ENCODE results near the gene SPINT1.

Gene SPINT1

DNA sequence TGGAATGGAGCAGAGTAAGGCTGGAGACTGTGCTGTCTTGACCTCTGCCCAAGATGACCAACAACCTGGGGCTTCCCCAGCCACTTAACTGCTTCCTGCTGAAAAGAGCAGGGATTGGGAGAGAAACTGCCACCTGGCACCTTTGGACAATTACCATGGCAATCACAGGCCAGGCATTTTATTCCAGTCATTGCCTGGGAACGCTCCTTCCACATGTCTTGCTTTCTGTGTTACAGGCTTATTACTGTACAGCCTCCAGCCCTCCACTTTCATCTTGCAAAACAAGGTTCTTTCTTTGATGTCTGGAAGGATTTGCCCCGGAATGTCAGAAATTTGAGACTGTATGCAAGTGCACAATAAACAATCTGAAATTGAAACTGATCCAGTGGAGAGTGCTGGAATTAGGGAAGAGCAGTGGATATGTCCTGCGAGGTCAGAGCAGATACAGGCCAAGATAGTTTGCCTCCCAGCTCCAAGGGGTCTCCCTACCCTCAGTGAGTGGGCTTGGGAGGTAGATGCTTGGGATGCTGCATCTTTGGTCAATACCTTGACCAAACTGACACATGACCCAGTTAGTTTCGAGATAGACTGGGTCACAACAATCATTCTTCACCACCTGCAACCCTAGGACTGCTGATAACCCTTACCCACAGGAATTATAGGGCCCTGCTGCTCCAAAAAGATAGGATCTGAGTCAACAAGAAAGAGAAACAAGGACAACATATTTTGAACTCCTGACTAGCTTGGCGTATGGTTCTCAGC is 18.0 kb upstream of the SPINT1 start:
- H3K9ac ChIP-seq (ENCODE audit: insufficient read length): no peak overlapping the region
- no peaks in the 10 kb centered on the region for H3K36me3 ChIP-seq (ENCODE audit: insufficient read depth, low read length)
- DNase-seq (ENCODE audit: low read depth, low spot score): no peak
- TF ChIP-seq FOXP2 (optimal IDR thresholded peaks at IDR 0.05; ENCODE audit: control extremely low read depth, extremely low read length, insufficient read depth): no peak
- no peaks in the 10 kb centered on the region for H3K9me3 ChIP-seq (ENCODE audit: low read depth, low read length)
- no peak overlapping the region for H3K27ac ChIP-seq
- no peak overlapping the region for H3K4me3 ChIP-seq

DNA sequence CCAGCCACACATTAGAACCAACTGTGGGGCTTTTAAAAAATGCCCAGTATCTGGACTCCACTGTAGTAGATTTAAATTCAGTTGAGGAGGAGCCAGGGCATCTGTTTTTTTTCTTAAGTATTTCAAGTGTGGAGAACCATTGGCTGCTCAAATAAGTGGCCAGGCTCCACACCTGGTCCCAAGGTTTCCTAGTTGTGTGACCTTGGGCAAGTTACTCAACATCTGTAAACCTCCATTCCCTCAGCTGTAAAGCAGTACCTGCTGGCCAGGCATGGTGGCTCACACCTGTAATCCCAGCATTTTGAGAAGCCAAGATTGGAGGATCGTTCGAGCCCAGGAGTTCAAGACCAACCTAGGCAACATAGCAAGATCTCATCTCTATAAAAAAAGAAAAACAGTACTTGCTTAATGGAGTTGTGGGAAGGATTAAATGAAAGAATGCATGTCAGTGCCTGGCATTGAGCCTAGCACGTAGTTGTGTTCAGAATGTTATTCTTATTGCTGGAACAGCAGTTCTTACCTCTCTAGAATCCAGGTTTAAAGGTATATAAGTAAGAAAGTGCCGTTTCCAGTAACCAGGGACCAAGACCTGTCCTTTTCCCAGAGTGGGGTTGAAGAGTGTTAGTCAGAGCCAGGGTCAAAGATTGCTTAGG is 17.3 kb upstream of the SPINT1 start:
- no peak for DNase-seq (ENCODE audit: low read depth, low spot score)
- no peak overlapping the region for H3K27ac ChIP-seq
- no peak for TF ChIP-seq POLR2AphosphoS5 (IDR thresholded peaks at IDR 0.05; ENCODE audit: borderline replicate concordance, low read depth, low read length)
- no peak for TF ChIP-seq EZH2 (IDR thresholded peaks at IDR 0.05)
- no peaks in the 10 kb centered on the region for H3K36me3 ChIP-seq (ENCODE audit: insufficient read depth, low read length)
- H3K4me3 ChIP-seq: no peak overlapping the region
- H3K9ac ChIP-seq (ENCODE audit: insufficient read length): no peak overlapping the region
- H3K9me3 ChIP-seq (ENCODE audit: low read depth, low read length): no peaks in the 10 kb centered on the region

GRCh38 chr15:40828447-40829036 is 15.3 kb upstream of the SPINT1 start, which contains the start of gene PPP1R14D:
Gene PPP1R14D, minus strand, starts transcription at chr15:40828708. Its CDS starts 67 bp downstream, at chr15:40828641.
- H3K4me3 ChIP-seq: no peak within 1 kb of the TSS
- no peaks in the 10 kb centered on the region for H3K9me3 ChIP-seq (ENCODE audit: low read depth, low read length)
- no peak within 1 kb of the TSS for H3K27ac ChIP-seq
- TF ChIP-seq POLR2AphosphoS5 (IDR thresholded peaks at IDR 0.05; ENCODE audit: borderline replicate concordance, low read depth, low read length) (no peak), EZH2 (IDR thresholded peaks at IDR 0.05) (no peak), FOXP2 (optimal IDR thresholded peaks at IDR 0.05; ENCODE audit: control extremely low read depth, extremely low read length, insufficient read depth) (no peak)
- DNase-seq (ENCODE audit: low read depth, low spot score): no peak
- H3K9ac ChIP-seq (ENCODE audit: insufficient read length): no peak within 1 kb of the TSS
- H3K36me3 ChIP-seq (ENCODE audit: insufficient read depth, low read length): no peaks in the 10 kb centered on the region

DNA sequence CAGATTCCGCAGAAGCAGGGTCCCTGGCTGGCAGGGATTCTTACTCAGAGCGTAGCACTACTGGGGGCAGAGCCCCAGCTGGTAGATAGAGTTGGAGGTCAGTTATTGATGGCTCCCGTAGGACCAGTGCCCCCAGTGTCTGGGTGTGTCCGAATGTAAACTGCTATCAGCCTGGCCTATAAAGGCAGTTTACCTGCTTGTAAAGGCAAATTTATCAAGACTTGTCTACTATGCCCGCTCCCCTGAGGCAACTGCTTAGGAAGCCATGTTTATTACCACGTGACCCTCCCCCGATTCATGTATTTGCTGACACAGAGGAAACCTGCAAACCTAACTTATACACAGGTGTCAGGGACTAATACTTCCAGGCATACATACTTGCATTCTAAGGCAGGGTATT is 14.7 kb upstream of the SPINT1 start:
- no peaks in the 10 kb centered on the region for H3K9me3 ChIP-seq (ENCODE audit: low read depth, low read length)
- no peak for TF ChIP-seq POLR2AphosphoS5 (IDR thresholded peaks at IDR 0.05; ENCODE audit: borderline replicate concordance, low read depth, low read length)
- no peak for TF ChIP-seq EZH2 (IDR thresholded peaks at IDR 0.05)
- no peak for TF ChIP-seq FOXP2 (optimal IDR thresholded peaks at IDR 0.05; ENCODE audit: control extremely low read depth, extremely low read length, insufficient read depth)
- no peak for DNase-seq (ENCODE audit: low read depth, low spot score)
- no peak overlapping the region for H3K27ac ChIP-seq
- H3K4me3 ChIP-seq: no peak overlapping the region
- H3K9ac ChIP-seq (ENCODE audit: insufficient read length): no peak overlapping the region
- H3K36me3 ChIP-seq (ENCODE audit: insufficient read depth, low read length): no peaks in the 10 kb centered on the region

DNA sequence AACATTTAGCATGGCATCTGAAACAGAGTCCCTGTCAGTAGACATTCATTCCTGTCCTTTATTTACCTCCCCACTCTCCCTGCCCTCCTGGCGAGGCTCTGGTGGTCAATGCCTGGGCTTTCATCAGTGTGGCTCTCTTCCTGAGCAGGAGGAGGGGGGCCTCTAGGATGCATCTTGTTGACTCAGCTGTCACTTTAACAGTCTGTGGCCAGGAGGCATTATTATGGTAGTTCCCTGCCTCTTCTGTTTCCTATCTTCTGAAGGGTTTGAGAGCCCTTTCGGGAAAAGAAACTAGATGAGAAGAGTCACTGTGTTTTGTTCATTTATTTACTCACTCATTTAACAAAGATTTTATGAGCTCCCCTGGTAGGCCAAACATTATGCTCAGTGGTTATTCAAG is 13.0 kb upstream of the SPINT1 start:
- no peak for DNase-seq (ENCODE audit: low read depth, low spot score)
- H3K36me3 ChIP-seq (ENCODE audit: insufficient read depth, low read length): no peaks in the 10 kb centered on the region
- no peaks in the 10 kb centered on the region for H3K9me3 ChIP-seq (ENCODE audit: low read depth, low read length)
- H3K4me3 ChIP-seq: no peak overlapping the region
- no peak for TF ChIP-seq EZH2 (IDR thresholded peaks at IDR 0.05)
- TF ChIP-seq POLR2AphosphoS5 (IDR thresholded peaks at IDR 0.05; ENCODE audit: borderline replicate concordance, low read depth, low read length): no peak
- TF ChIP-seq FOXP2 (optimal IDR thresholded peaks at IDR 0.05; ENCODE audit: control extremely low read depth, extremely low read length, insufficient read depth): no peak
- no peak overlapping the region for H3K27ac ChIP-seq
- H3K9ac ChIP-seq (ENCODE audit: insufficient read length): no peak overlapping the region

GRCh38 chr15:40831861-40832260 is 12.0 kb upstream of the SPINT1 start:
- TF ChIP-seq POLR2AphosphoS5 (IDR thresholded peaks at IDR 0.05; ENCODE audit: borderline replicate concordance, low read depth, low read length) (no peak), FOXP2 (optimal IDR thresholded peaks at IDR 0.05; ENCODE audit: control extremely low read depth, extremely low read length, insufficient read depth) (no peak), EZH2 (IDR thresholded peaks at IDR 0.05) (no peak)
- Histone ChIP-seq H3K9ac (ENCODE audit: insufficient read length) (no peak overlapping the region), H3K4me3 (no peak overlapping the region), H3K9me3 (ENCODE audit: low read depth, low read length) (no peaks in the 10 kb centered on the region), H3K27ac (no peak overlapping the region), H3K36me3 (ENCODE audit: insufficient read depth, low read length) (no peaks in the 10 kb centered on the region)
- no peak for DNase-seq (ENCODE audit: low read depth, low spot score)

DNA sequence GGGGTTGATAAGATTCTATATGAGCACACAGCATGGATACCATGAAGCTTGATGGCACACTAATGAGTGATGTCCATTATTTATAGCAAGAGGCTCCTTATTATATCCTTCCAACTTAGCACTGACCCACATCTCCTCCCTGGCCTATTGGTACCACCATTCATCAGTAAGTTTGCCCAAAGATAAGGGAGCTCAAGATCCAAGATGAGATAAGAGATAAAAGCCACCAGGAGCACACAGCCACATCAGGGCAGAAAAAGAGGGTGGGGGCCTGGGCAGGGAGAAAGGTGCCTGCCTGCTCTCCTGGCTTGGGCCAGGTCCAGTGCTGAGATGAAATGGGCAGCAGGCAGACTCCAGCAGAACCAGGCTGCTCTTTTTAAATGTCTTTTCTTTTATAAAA is 10.9 kb upstream of the SPINT1 start:
- TF ChIP-seq EZH2 (IDR thresholded peaks at IDR 0.05): no peak
- TF ChIP-seq FOXP2 (optimal IDR thresholded peaks at IDR 0.05; ENCODE audit: control extremely low read depth, extremely low read length, insufficient read depth): no peak
- no peak for TF ChIP-seq POLR2AphosphoS5 (IDR thresholded peaks at IDR 0.05; ENCODE audit: borderline replicate concordance, low read depth, low read length)
- Histone ChIP-seq H3K4me3 (no peak overlapping the region), H3K36me3 (ENCODE audit: insufficient read depth, low read length) (no peaks in the 10 kb centered on the region), H3K27ac (no peak overlapping the region), H3K9me3 (ENCODE audit: low read depth, low read length) (no peaks in the 10 kb centered on the region), H3K9ac (ENCODE audit: insufficient read length) (no peak overlapping the region)
- DNase-seq (ENCODE audit: low read depth, low spot score): no peak

GRCh38 chr15:40836020-40836419 is 7.8 kb upstream of the SPINT1 start:
- TF ChIP-seq EZH2 (IDR thresholded peaks at IDR 0.05): no peak
- no peak for TF ChIP-seq POLR2AphosphoS5 (IDR thresholded peaks at IDR 0.05; ENCODE audit: borderline replicate concordance, low read depth, low read length)
- TF ChIP-seq FOXP2 (optimal IDR thresholded peaks at IDR 0.05; ENCODE audit: control extremely low read depth, extremely low read length, insufficient read depth): no peak
- no peak overlapping the region for H3K4me3 ChIP-seq
- H3K27ac ChIP-seq: no peak overlapping the region
- DNase-seq (ENCODE audit: low read depth, low spot score): no peak
- H3K36me3 ChIP-seq (ENCODE audit: insufficient read depth, low read length): no peaks in the 10 kb centered on the region
- H3K9ac ChIP-seq (ENCODE audit: insufficient read length): no peak overlapping the region
- H3K9me3 ChIP-seq (ENCODE audit: low read depth, low read length): no peaks in the 10 kb centered on the region
